GM23338 (cell line): ENCODE results near the gene HMGCS2.

Experiments
- CTCF ChIP-seq, 2 experiments: fragments of 200-600 bp in 1 of 2; sonication (generic) in 1 of 2; conservative IDR thresholded peaks; 2 replicates each; pipeline versions ENCODE4 v1.5.1 to v1.6.1; 2016 to 2017; ENCODE audit warnings: antibody characterized with exemption in 2 of 2, low read depth in 2 of 2, mild to moderate bottlenecking in 2 of 2, moderate library complexity in 1 of 2
- EZH2 ChIP-seq: fragments of 200-600 bp; sonication (generic); IDR thresholded peaks from one replicate; pipeline ENCODE4 v1.8.0; 2017; ENCODE audit warnings: antibody characterized with exemption, mild to moderate bottlenecking, low read depth; ENCODE audit not compliant: unreplicated experiment
- EZH2phosphoT487 ChIP-seq: fragments of 200-600 bp; sonication (generic); IDR thresholded peaks from one replicate; pipeline ENCODE4 v1.8.1; 2018; ENCODE audit warnings: antibody characterized with exemption; ENCODE audit not compliant: unreplicated experiment
- NANOG ChIP-seq: IDR thresholded peaks from 2 replicates; pipeline ENCODE4 v1.6.1; 2016; ENCODE audit warnings: antibody characterized with exemption, borderline replicate concordance
- POLR2AphosphoS5 ChIP-seq: IDR thresholded peaks from 2 replicates; pipeline ENCODE4 v1.6.1; 2016; ENCODE audit warnings: antibody characterized with exemption, low read depth
- REST ChIP-seq: IDR thresholded peaks from one replicate; pipeline ENCODE4 v1.6.1; 2018; ENCODE audit warnings: antibody characterized with exemption; ENCODE audit not compliant: unreplicated experiment

- TF ChIP-seq POLR2AphosphoS5 (no peak), CTCF (conservative IDR thresholded peaks at IDR 0.05; ENCODE audit: low read depth in 2 of 2) (no peak), EZH2 (no peak), REST (no peak), NANOG (no peak), EZH2phosphoT487 (no peak)
Observed at GRCh38 chr1:119736649-119737039, 32.1 kb downstream of the HMGCS2 start.
